HL-60 (cell line): ENCODE results near the gene FBLN7.

Experiments used
- CTCF ChIP-seq: IDR thresholded peaks from one replicate; pipeline ENCODE4 v1.5.1; 2011; ENCODE audit warnings: low read length, control low read depth, inconsistent platforms; ENCODE audit not compliant: insufficient read depth
- GABPA ChIP-seq: IDR thresholded peaks from 2 replicates; pipeline ENCODE4 v1.6.1; 2012; ENCODE audit warnings: low read depth
- POLR2AphosphoS5 ChIP-seq: IDR thresholded peaks from 2 replicates; pipeline ENCODE4 v1.6.1; 2012; ENCODE audit warnings: low read depth
- REST ChIP-seq: IDR thresholded peaks from 2 replicates; pipeline ENCODE4 v1.6.1; 2012; ENCODE audit warnings: low read depth; ENCODE audit not compliant: insufficient replicate concordance

DNA sequence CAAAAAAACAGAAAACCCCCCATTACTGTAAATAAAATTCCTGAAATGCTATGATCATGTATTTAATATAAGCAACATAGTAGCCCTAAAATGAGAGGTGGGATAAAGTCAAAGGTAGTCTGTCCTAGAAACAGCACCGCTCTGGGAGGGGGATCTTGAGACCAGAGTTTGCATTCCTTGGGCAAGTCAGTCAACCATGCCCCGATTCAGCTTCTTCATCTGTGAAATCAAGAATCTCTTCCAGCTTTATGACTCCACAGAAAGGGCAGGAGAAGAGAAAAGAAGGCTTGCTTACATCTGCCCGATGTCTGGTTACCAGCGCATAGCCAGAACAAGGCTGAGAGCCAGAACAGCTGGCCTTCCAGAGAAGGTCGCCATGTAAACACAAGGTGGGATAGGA, 2.1 kb upstream of the FBLN7 start:
- TF ChIP-seq CTCF (no peak), GABPA (no peak), POLR2AphosphoS5 (no peak), REST (no peak)
